CD4-positive, alpha-beta T cell treated with Interleukin-15 for 4 hours (primary cell): Measurements from ENCODE around the gene BAHCC1.
A peak's percentile ranks its signal among the peaks of the same experiment; 100 is the strongest.

Source experiments
- DNase-seq: peaks from one replicate; pipeline ENCODE4 v3.0.0-alpha.2; 2020; ENCODE audit warnings: low spot score

The BAHCC1 gene

GRCh38 chr17:81398176-81398831 lies 3.0 kb downstream of the BAHCC1 start:
- no peak for DNase-seq

- no peak for DNase-seq
Measured at GRCh38 chr17:81398832-81399411, 3.7 kb downstream of the BAHCC1 start.

DNA sequence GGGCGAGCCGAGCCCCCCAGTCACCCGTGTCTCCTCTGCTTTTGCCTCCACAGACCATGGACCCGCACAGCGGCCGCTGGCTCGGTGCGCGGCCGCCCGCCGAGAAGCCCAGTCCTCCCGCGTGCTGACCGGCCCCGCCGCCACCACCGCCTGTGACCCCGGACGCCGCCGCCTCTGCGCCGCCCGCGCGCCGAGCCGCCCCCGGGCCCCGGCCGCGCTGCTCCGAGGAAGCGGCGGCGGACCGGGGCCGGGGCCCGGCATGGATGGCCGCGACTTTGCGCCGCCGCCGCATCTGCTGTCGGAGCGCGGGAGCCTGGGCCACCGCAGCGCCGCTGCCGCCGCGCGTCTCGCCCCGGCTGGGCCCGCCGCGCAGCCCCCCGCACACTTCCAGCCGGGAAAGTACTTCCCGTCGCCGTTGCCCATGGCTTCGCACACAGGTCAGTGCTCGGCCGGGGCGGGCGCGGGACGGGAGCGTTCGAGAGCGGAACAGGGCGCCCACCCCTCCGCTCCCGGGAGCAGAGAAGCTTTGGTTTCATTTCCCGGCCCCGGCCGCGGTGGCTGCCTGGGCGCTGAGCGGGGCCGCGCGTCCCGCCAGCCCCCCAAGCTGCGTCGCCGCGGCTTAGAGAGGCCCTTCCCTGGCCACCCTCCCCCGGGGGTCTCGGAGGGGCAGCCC lies 4.4 kb downstream of the BAHCC1 start:
- no peak for DNase-seq

DNA sequence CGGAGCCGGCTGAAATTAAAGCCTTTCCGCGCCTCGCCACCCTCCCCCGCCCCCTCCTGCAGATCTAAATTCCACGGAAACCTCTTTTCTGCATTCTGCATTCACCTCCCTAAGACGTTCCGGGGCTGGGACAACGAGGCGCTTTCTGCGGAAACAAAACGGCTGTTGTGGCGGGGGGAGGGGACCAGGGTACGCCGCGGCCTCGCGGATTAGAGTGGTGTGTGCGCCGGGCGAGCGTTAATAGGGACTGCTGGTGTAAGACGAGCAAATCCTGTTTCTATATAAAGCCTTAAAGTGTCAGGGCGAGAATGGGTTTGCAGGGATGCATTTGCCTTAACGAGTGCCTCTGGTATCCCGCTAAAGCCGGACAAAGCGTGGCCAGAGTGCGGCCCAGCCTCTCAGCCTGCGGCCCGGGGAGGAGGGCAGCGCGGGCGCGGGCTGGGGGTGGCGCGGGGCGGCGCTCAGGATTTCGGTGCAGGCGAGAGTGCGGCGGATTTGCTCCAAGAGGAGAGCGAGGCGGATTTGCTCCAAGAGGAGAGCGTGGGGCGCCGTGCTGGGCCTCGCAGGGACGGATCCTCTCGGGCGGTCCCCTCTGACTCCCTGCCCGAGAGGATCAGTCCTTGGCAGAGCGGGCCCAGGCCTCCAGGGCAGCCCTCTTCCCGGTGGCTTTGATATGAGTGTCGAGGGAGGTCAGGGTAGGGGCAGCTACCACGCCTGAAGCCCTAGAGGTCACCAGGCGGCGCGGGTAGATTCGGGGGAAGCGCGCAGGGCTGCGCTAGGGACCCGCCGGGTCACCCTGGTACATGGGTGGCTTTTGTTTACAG lies 5.1 kb downstream of the BAHCC1 start:
- DNase-seq = no peak

DNA sequence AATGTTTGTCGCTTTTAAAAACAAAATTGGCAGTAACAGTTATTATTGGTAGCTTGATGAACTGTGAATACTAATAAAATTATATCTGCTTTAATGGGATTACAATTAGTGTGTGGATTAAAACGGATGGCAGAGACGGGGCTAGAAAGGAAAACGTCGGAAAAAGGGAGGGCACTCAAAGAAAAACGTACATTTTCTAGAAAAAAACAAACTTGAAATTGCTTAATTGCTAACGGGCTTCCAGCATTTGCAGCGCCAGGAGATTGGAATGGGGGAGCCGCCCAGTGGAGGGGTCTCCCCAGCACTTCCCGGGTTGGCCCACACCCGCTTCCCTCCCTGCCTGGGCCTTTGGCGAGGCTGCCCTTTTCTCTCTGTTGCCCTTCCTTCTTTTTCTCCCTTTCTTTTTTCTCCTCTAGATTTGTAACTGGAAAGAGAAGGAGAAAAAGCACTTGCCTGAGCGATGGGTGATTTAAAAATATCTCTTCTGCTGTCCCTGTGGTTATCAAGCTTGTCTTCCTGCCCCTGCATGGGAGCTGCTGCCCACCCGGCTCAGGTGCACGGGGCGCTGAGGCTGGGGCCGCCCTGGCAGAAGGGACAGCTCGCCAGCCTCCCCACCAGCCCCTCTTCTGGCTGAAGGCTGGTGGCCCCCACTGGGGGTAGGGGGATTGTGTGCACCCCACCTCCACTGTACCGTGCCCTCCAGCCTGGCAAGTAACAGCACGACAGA lies 5.9 kb downstream of the BAHCC1 start:
- DNase-seq = no peak

DNA sequence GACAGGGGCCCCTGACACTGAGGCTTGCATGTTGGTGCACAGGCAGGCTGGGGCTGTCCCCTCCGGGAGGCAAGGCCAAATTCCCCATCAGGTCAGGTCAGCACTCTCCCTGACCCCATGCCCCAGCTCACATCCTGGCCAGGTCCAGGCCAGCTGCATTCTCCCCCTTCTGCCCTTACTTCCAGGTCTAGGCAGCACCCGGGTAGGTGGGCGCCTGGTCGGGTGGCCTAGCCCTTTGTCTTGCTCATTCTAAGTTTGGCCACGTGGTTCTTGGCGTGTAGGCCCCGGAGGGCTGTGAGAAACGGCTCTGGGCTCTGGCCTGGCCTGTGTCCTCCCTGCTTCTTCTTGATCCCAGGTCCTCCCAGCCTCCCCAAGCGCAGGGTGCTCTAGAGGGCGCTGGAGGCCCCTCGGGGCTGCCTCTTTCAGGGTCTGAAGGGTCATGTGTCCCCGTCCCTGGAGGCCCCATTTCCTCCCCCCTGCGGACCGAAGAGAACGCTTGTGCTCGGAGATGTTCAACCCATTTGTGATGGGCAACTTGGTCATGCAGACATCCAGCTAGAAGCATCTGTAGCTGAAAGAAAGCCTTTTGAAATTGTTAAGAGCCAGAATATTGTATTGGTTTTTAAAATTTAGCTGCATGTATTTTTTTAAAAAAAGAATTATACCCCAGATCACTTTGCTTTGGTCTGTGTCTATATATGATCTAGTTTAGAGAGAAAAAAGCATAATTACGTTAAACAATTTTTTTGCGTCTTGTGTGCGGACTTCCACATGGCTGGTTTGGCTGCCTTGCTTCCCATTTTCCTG lies 6.7 kb downstream of the BAHCC1 start:
- no peak for DNase-seq

- no peak for DNase-seq
Measured at GRCh38 chr17:81402530-81402941, 7.3 kb downstream of the BAHCC1 start.

- DNase-seq = no peak
Measured at GRCh38 chr17:81402981-81403467, 7.8 kb downstream of the BAHCC1 start.

GRCh38 chr17:81403671-81404534 lies 8.6 kb downstream of the BAHCC1 start:
- no peak for DNase-seq

- DNase-seq = no peak
Measured at GRCh38 chr17:81404558-81405165, 9.4 kb downstream of the BAHCC1 start.

DNA sequence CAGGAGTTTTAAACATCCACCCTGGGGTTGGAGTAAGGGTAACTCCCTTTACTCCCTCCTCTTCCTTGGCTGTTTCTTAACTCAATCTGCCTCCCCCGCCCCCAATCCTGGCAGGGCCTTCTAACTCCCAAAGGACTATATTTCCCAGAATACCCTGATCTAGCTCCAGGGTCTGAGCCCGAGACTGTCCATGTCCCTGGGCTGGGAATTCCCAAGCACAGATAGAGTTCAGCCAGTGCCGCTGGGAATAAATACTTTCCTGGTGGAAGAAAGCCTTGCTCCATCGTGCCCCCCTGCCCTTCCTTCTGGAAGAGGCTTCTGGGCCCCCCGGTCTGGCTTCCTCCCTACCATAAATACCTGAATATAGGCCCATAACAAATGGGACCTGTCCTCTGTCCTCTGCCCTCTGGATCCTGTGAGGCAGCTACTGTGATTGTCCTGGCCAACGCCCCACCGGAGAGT lies 10.2 kb downstream of the BAHCC1 start:
- no peak for DNase-seq

DNA sequence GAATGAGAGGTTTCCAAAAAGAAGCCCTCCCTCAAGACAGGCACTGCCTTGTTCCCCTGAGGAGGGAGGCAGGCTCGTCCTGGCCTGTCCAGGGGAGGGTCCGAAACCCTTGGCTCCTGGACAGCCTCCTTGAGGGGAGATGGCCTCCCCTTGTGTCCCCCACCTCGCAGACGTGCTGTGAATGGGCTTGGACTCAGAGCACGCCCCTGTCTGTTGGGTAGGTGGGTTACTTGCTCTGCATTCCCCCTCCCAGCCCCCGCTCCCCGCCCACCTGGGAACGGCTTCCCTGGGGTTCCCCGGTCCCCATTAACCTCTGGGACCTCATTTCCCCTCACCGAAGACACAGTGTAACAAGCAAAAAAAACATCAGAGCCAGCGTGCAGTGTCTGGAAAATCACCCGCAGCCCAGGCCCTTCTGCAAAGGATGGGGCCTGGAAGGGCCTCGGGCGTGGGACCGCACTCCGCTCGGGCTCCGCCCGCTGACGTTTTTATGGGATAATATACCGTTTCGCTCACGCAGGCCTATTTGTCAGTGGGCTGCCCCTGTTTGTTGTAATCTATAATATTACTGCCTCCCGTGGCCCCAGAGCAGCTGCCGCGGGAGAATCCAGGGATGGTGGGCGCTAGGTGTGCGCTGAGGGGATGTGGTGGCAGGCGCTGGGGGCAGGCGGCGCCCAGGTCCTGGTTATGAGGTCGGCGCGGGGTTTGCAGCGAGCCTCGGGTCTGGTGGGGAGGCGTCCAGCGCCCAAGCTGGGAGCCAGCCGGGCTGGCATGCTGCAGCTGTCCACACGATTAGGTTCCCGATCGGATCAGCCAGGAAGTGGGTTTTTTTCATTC lies 11.1 kb downstream of the BAHCC1 start:
- DNase-seq = no peak

DNA sequence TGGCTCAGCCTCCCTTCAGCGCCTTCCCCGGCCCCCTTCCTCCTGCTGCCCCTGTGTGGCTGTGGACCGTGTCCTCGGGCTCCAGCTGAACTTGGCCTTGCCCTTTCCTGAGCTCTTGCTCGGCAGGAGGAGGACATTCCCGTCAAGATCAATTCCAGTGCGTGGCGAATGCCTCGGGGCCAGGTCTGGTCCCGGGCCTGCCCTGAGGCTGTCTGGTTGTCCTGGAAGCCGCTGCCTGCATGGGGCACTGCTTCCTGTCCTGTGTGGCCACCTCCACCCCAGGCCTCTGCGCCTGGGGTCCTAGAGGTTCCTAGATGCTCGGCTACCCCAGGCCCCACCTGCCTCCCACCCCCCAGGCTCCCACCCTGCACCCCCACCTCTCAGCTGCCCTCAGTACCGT lies 12.8 kb downstream of the BAHCC1 start:
- DNase-seq = no peak

DNA sequence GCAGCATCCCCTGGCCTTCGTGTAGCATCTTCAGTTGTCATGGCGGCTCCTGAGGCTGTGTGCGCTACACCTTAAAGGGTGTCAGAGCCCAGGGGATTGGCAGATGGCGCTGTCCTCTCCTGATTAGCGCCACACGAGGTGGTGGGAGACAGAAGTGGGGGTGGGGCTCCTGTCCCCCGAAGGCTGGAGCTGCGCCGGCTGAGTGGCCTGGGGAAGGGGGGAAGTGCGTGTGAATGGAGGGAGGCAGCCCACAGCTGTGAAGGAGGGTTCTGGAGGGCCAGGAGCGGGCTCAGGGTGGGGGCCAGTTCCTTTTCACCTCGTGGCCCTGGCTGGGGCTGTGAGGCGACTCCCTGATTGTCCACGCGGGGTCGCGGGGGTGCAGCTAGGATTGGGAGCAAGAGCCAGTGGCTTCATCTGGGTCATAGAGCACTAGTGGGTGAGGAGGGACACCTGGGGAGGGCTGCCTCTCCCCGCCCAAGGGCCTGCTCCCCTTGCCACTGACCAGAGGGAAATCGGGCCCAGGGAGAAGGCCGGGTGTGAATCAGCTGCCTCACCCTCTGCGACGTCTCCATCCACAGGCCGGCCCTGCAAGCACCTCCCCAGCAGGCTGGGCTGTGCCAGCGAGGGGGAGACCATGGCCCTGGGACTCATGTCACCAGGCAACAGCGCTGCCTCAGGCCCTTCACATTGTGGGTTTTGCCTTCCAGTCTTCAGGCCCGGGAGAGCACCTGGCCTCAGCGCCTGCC lies 14.1 kb downstream of the BAHCC1 start:
- DNase-seq = no peak

- DNase-seq = no peak
Measured at GRCh38 chr17:81410852-81411251, 15.6 kb downstream of the BAHCC1 start.

GRCh38 chr17:81411305-81411704 lies 16.0 kb downstream of the BAHCC1 start:
- no peak for DNase-seq

- peak; percentile 44 for DNase-seq
Measured at GRCh38 chr17:81412490-81413093, 17.3 kb downstream of the BAHCC1 start.
